Calu3 (cell line): Measurements from ENCODE around the gene TET2. TPM values are rescaled to one million over a fixed set of nuclear protein-coding genes. Genes with fewer than 3 reads are reported as not detected.

ENCODE experiments used
- BruUV-seq: library from RNA; stranded (reverse); fragments of 400-500 nt; replicated peaks from 2 replicates; lab custom pipeline; 2021; lab: Mats Ljungman, UMichigan
- CTCF ChIA-PET: fragments of 300-600 bp; sonication (Branson Sonifier 250); formaldehyde crosslinking; loops from one replicate; lab custom pipeline; 2022; ENCODE audit warnings: antibody characterized with exemption; lab: Charles Lee
- DNase-seq: peaks from one replicate; pipeline ENCODE4 v3.0.0; 2022
- H3K27ac Mint-ChIP-seq: one replicate; pipeline ENCODE4 v1.8.0; 2022; ENCODE audit warnings: mixed read lengths; ENCODE audit not compliant: unreplicated experiment
- H3K27me3 Mint-ChIP-seq: one replicate; pipeline ENCODE4 v1.8.0; 2022; ENCODE audit warnings: mixed read lengths; ENCODE audit not compliant: unreplicated experiment
- H3K36me3 Mint-ChIP-seq: one replicate; pipeline ENCODE4 v1.8.0; 2022; ENCODE audit warnings: mild to moderate bottlenecking, moderate library complexity, mixed read lengths; ENCODE audit not compliant: insufficient read depth, unreplicated experiment
- H3K4me1 Mint-ChIP-seq: one replicate; pipeline ENCODE4 v1.8.0; 2022; ENCODE audit warnings: mild to moderate bottlenecking, low read depth, mixed read lengths; ENCODE audit not compliant: unreplicated experiment
- H3K4me3 Mint-ChIP-seq: one replicate; pipeline ENCODE4 v1.8.0; 2022; ENCODE audit warnings: mild to moderate bottlenecking, low read depth, moderate library complexity, mixed read lengths; ENCODE audit not compliant: unreplicated experiment
- H3K9me3 Mint-ChIP-seq: one replicate; pipeline ENCODE4 v1.8.0; 2022; ENCODE audit warnings: low read depth, mixed read lengths; ENCODE audit not compliant: unreplicated experiment
- CTCF ChIP-seq: fragments of 200-600 bp; IDR thresholded peaks from one replicate; pipeline ENCODE4 v1.8.0; 2022; ENCODE audit warnings: antibody characterized with exemption; ENCODE audit not compliant: unreplicated experiment
- intact Hi-C: fragments of 100-400 bp; cut with micrococcal nuclease; formaldehyde crosslinking; loops from one replicate; pipeline ENCODE4 v1.10.0; 2022; ENCODE audit not compliant: unreplicated experiment
- total RNA-seq: library from RNA; stranded (reverse); gene quantifications from 2 replicates; pipeline ENCODE4 v1.2.3, GENCODE V29; 2022

Gene TET2
- total RNA-seq, 1 experiment from 2014 or later, result 19.2 TPM

- Mint-ChIP-seq H3K9me3 (no peaks in the 10 kb centered on the region), H3K36me3 (no peaks in the 10 kb centered on the region), H3K4me1 (no peaks in the 10 kb centered on the region), H3K27ac (no peak overlapping the region), H3K4me3 (no peak overlapping the region), H3K27me3 (no peaks in the 10 kb centered on the region)
- no peak for DNase-seq
- no peak for TF ChIP-seq CTCF
- CTCF ChIA-PET, result no interaction called here
- intact Hi-C loops, result no loop called here
- BruUV-seq, result no TSS peak
These were observed 133.9 kb downstream of the TET2 start for GRCh38 chr4:105280338-105281123.

GRCh38 chr4:105281124-105281415, 134.4 kb downstream of the TET2 start:
- CTCF ChIA-PET, result no interaction called here
- no peak for TF ChIP-seq CTCF
- no TSS peak for BruUV-seq
- H3K4me1 Mint-ChIP-seq, result no peaks in the 10 kb centered on the region
- no peak for DNase-seq
- H3K27ac Mint-ChIP-seq, result no peak overlapping the region
- H3K27me3 Mint-ChIP-seq, result no peaks in the 10 kb centered on the region
- no peaks in the 10 kb centered on the region for H3K9me3 Mint-ChIP-seq
- H3K4me3 Mint-ChIP-seq, result no peak overlapping the region
- no peaks in the 10 kb centered on the region for H3K36me3 Mint-ChIP-seq
- intact Hi-C loops, result no loop called here

- DNase-seq, result no peak
- CTCF ChIA-PET, result no interaction called here
- Mint-ChIP-seq H3K4me1 (no peaks in the 10 kb centered on the region), H3K27ac (no peak overlapping the region), H3K4me3 (no peak overlapping the region), H3K27me3 (no peaks in the 10 kb centered on the region), H3K9me3 (peaks cover 2% of the 10 kb centered on the region), H3K36me3 (no peaks in the 10 kb centered on the region)
- TF ChIP-seq CTCF, result no peak
- intact Hi-C loops, result no loop called here
- BruUV-seq, result no TSS peak
These were observed 135.8 kb downstream of the TET2 start for GRCh38 chr4:105282489-105282888.

GRCh38 chr4:105283501-105283900, 136.8 kb downstream of the TET2 start:
- Mint-ChIP-seq H3K36me3 (no peaks in the 10 kb centered on the region), H3K27me3 (no peaks in the 10 kb centered on the region), H3K4me3 (no peak overlapping the region), H3K4me1 (no peaks in the 10 kb centered on the region), H3K9me3 (peaks cover 2% of the 10 kb centered on the region), H3K27ac (no peak overlapping the region)
- CTCF ChIA-PET, result no interaction called here
- TF ChIP-seq CTCF, result no peak
- intact Hi-C loops, result no loop called here
- DNase-seq, result no peak
- no TSS peak for BruUV-seq
